ENCODE measurements around the gene APBA2. TPM values are rescaled to one million over a fixed set of nuclear protein-coding genes. Genes with fewer than 3 reads are reported as not detected.

The APBA2 gene
- total and polyA plus RNA-seq, 2 of the 13 experiments (the other 11 are each of a cell fraction or from before 2014, with no cell fraction given), result 0.62 to 2.3 TPM

GRCh38 chr15:29105151-29105854 lies 219.5 kb downstream of the APBA2 start:
- intact Hi-C loops (cut with micrococcal nuclease; ENCODE audit: unreplicated experiment), result no loop called here
- ChIA-PET POLR2A (no interaction called here), CTCF (ENCODE audit: low intra/inter-chr PET ratio, low total read pairs) (no interaction called here)
- H3K4me3 ChIP-seq (replicated peaks in 1 of 3; ENCODE audit: insufficient read depth in 1 of 3, low read depth in 2 of 3, low read length in 3 of 3), result no peak overlapping the region
- H2AFZ ChIP-seq (ENCODE audit: low read length), result no peak overlapping the region
- 44% methylated on average over 17 of the region's 22 CpGs for WGBS (ENCODE audit: low lambda C conversion rate)
- BruUV-seq (replicated peaks), result no TSS peak
- TF ChIP-seq TBX2 (CRISPR knock-in tag; IDR thresholded peaks at IDR 0.05; ENCODE audit: borderline replicate concordance) (no peak), NFKBIZ (CRISPR knock-in tag; IDR thresholded peaks at IDR 0.05) (no peak)
- in situ Hi-C loops (cut with HindIII; ENCODE audit: extremely low pct_ligation_motif_present, low pct_unique_long_range_greater_than_20kb), result no loop called here
- H3K27ac ChIP-seq (ENCODE audit: extremely low read length, insufficient read depth, low read length), result no peak overlapping the region
- no peaks in the 10 kb centered on the region for H4K20me1 ChIP-seq (ENCODE audit: insufficient read depth, low read length)
- FAIRE-seq, result no peak
- no peaks in the 10 kb centered on the region for H3K4me1 ChIP-seq (ENCODE audit: insufficient read depth, low read length)
- no peak for DNase-seq (ENCODE audit: low spot score)
- no peaks in the 10 kb centered on the region for H3K9me3 ChIP-seq (ENCODE audit: low read length)
- H3K36me3 ChIP-seq (replicated peaks in 1 of 2; ENCODE audit: control insufficient read depth in 1 of 2, insufficient read depth in 2 of 2, low read length in 2 of 2), result no peaks in the 10 kb centered on the region
- ATAC-seq, result no peak
- H3K9ac ChIP-seq (ENCODE audit: insufficient read depth, low read depth, low read length), result no peak overlapping the region
- no peak overlapping the region for H3K4me2 ChIP-seq (ENCODE audit: low read depth, low read length)
- no peaks in the 10 kb centered on the region; a peak in 1 of 5 replicates for H3K27me3 ChIP-seq (ENCODE audit: control insufficient read depth in 1 of 2, insufficient read depth in 2 of 2, low read length in 2 of 2)
- H3K79me2 ChIP-seq (ENCODE audit: insufficient read depth, low read length), result no peaks in the 10 kb centered on the region

- no peak overlapping the region for H3K9ac ChIP-seq (ENCODE audit: insufficient read depth, low read depth, low read length)
- ChIA-PET CTCF (ENCODE audit: low intra/inter-chr PET ratio, low total read pairs) (no interaction called here), POLR2A (no interaction called here)
- DNase-seq (ENCODE audit: low spot score) (no peak), FAIRE-seq (no peak), ATAC-seq (no peak)
- H4K20me1 ChIP-seq (ENCODE audit: insufficient read depth, low read length), result no peaks in the 10 kb centered on the region
- no peaks in the 10 kb centered on the region for H3K79me2 ChIP-seq (ENCODE audit: insufficient read depth, low read length)
- H3K36me3 ChIP-seq (replicated peaks in 1 of 2; ENCODE audit: control insufficient read depth in 1 of 2, insufficient read depth in 2 of 2, low read length in 2 of 2), result no peaks in the 10 kb centered on the region
- H3K27ac ChIP-seq (ENCODE audit: extremely low read length, insufficient read depth, low read length), result no peak overlapping the region
- no peak overlapping the region for H2AFZ ChIP-seq (ENCODE audit: low read length)
- WGBS (ENCODE audit: low lambda C conversion rate), result 29% methylated on average over 2 of the region's 4 CpGs
- no peak overlapping the region for H3K4me3 ChIP-seq (replicated peaks in 1 of 3; ENCODE audit: insufficient read depth in 1 of 3, low read depth in 2 of 3, low read length in 3 of 3)
- intact Hi-C loops (cut with micrococcal nuclease; ENCODE audit: unreplicated experiment), result no loop called here
- in situ Hi-C loops (cut with HindIII; ENCODE audit: extremely low pct_ligation_motif_present, low pct_unique_long_range_greater_than_20kb), result no loop called here
- H3K4me1 ChIP-seq (ENCODE audit: insufficient read depth, low read length), result no peaks in the 10 kb centered on the region
- H3K9me3 ChIP-seq (ENCODE audit: low read length), result no peaks in the 10 kb centered on the region
- H3K4me2 ChIP-seq (ENCODE audit: low read depth, low read length), result no peak overlapping the region
- no peaks in the 10 kb centered on the region; a peak in 1 of 5 replicates for H3K27me3 ChIP-seq (ENCODE audit: control insufficient read depth in 1 of 2, insufficient read depth in 2 of 2, low read length in 2 of 2)
- BruUV-seq (replicated peaks), result no TSS peak
- TF ChIP-seq ZBTB3 (CRISPR knock-in tag; IDR thresholded peaks at IDR 0.05; ENCODE audit: borderline replicate concordance, low read depth), result no peak
- TF ChIP-seq SP1 (IDR thresholded peaks at IDR 0.05), result no peak
- no peak for TF ChIP-seq SP1 (CRISPR knock-in tag; IDR thresholded peaks at IDR 0.05)
- TF ChIP-seq NFRKB (IDR thresholded peaks at IDR 0.05), result no peak
- TF ChIP-seq HOXA5 (CRISPR knock-in tag; IDR thresholded peaks at IDR 0.05), result no peak
- no peak for TF ChIP-seq ARNTL (CRISPR knock-in tag; IDR thresholded peaks at IDR 0.05)
- no peak for TF ChIP-seq SIX1 (CRISPR knock-in tag; IDR thresholded peaks at IDR 0.05; ENCODE audit: borderline replicate concordance)
- TF ChIP-seq, protein P1, sequence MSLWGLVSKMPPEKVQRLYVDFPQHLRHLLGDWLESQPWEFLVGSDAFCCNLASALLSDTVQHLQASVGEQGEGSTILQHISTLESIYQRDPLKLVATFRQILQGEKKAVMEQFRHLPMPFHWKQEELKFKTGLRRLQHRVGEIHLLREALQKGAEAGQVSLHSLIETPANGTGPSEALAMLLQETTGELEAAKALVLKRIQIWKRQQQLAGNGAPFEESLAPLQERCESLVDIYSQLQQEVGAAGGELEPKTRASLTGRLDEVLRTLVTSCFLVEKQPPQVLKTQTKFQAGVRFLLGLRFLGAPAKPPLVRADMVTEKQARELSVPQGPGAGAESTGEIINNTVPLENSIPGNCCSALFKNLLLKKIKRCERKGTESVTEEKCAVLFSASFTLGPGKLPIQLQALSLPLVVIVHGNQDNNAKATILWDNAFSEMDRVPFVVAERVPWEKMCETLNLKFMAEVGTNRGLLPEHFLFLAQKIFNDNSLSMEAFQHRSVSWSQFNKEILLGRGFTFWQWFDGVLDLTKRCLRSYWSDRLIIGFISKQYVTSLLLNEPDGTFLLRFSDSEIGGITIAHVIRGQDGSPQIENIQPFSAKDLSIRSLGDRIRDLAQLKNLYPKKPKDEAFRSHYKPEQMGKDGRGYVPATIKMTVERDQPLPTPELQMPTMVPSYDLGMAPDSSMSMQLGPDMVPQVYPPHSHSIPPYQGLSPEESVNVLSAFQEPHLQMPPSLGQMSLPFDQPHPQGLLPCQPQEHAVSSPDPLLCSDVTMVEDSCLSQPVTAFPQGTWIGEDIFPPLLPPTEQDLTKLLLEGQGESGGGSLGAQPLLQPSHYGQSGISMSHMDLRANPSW (CRISPR knock-in tag; IDR thresholded peaks at IDR 0.05; ENCODE audit: borderline replicate concordance), result no peak
- TF ChIP-seq ZFP1 (CRISPR knock-in tag; IDR thresholded peaks at IDR 0.05), result no peak
- TF ChIP-seq ARID2 (CRISPR knock-in tag; IDR thresholded peaks at IDR 0.05; ENCODE audit: borderline replicate concordance), result no peak
- no peak for TF ChIP-seq ZNF775 (CRISPR knock-in tag; IDR thresholded peaks at IDR 0.05; ENCODE audit: borderline replicate concordance)
- TF ChIP-seq, protein P2, sequence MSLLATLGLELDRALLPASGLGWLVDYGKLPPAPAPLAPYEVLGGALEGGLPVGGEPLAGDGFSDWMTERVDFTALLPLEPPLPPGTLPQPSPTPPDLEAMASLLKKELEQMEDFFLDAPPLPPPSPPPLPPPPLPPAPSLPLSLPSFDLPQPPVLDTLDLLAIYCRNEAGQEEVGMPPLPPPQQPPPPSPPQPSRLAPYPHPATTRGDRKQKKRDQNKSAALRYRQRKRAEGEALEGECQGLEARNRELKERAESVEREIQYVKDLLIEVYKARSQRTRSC (CRISPR knock-in tag; IDR thresholded peaks at IDR 0.05; ENCODE audit: low read depth), result no peak
- no peak for TF ChIP-seq RFX1 (IDR thresholded peaks at IDR 0.05)
These were observed 220.3 kb downstream of the APBA2 start for GRCh38 chr15:29106116-29106515.

Data from HepG2 (cell line).